MV-4-11 (cell line): ENCODE data around the gene ZNRF2.

Experiments
- DNase-seq: peaks from one replicate; lab custom pipeline; 2025; lab: John Stamatoyannopoulos, UW

ZNRF2 gene

DNA sequence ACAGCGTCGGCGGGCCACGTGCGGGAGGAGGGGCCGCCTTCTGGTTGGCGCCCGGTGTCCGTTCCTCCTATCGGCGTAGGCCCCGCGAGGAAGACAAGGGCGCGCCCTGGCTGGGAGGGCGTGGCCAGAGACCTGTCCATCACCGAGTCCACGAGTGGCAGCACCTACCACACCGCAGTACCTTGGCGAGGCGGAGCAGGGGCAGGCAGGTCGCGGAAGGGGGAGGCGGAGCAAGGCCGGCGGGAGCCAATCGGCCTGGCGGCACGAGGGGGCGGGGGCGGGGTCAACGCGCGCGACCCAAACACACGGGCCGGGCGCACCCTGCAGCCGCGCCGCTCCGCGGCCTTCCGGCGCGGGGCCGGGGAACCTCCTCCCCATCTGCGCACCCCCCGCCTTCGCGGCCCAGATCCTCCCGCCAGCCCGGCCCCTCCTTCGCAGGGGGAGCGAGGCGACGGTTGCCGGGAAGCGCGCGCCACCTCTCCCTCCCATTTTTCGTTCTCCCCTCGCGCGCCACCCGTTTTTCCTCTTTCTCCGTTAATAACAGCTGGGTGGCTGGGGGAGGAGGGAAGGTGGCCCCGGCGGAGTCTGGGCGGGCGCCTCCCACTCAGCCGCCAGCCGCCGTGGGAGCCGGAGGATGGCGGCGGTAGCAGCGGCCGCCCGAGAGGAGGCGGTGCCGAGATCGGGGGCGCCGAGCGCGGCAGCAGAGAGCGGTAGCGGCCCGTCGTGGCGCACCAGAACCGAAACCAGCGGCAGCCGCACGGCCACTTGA is at the start of gene ZNRF2:
Gene ZNRF2, plus strand, starts transcription at position 300 of the 769 bp plus-strand sequence. CDS start 761 bp downstream, outside the sequence.
- peak; percentile 98 for DNase-seq

DNA sequence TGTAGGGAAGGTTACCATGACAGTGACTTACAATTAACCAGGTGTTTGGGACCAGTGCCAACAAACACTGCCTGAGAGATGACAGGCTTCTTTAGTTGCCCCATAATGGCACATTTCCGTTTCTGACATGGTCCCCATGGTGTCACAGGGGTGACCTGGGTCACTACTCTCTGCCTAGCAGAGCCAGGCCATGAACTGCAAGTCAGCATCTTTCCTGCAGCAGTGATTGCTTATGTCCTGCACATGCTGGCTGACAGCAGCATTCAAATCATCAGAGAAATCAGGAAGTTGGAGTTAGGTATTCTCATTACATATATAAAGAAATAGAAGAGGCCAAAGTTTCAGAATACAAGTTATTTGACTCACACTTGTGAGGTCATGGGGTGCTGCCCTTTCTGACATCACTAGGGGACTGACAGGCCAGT is 47.1 kb upstream of the ZNRF2 start:
- DNase-seq: peak; percentile 33

DNA sequence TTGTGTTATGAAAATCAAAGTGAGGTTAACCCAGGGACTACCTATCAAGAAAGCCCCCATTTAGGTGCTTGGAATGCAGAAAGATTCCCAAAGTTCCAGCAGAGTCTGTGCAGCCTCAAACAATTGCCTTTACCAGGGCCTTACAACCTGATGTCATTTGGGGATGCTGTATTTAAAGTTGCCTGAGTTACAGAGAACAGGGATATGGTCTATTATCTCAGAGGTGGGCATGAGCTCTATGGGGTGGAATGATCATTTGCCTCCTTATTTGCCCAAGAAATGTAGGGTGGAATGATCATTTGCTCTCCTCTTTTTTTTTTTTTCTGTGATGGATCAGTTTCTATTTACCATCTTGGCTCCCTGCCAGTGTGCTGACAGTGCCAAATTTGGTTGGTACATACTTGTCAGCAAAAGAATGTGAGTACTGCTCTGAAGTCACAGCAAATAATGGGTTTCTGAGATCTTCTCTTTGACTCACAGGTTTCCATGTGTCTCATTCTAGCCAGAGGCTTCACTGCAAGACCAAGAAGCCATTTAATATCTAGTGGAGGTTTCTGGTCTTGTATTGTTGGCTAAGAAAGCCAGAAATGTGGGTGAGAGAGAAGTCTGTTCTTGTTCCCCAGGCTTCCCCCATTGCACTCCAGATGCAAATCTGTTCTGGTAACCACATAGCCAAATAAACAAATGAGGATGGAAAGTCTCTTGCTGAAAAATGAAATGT is 45.5 kb upstream of the ZNRF2 start:
- DNase-seq: peak; percentile 8

DNA sequence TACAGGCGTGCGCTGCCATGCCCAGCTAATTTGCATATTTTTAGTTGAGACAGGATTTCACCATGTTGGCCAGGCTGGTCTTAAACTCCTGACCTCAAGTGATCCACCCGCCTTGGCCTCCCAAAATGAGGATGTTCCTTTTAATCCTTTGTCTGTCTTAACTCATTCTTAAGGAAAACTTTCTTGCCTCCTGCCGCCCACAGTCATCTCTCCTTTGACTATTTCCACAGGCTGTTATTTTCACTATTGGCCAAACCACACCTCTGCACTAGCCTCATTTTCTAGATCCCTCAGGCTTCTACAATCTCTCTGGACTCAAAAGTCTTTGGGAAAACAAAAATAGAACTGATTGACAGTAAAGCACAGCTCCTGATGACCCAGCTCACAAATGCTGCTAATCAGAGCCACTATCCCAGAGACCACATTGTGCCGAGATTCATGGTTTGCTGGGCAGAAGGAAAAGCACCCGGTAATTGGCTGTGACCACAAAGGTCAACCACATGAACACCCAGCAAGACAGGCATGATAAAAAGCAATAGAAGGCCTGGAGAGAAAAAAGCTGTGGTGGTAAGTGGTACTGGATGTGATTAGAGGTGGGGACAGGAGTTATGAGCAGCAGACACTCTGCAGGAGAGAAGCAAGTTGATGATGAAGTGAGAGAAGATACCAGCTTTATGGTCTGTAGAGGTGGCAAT is 44.1 kb upstream of the ZNRF2 start:
- DNase-seq: peak; percentile 60

DNA sequence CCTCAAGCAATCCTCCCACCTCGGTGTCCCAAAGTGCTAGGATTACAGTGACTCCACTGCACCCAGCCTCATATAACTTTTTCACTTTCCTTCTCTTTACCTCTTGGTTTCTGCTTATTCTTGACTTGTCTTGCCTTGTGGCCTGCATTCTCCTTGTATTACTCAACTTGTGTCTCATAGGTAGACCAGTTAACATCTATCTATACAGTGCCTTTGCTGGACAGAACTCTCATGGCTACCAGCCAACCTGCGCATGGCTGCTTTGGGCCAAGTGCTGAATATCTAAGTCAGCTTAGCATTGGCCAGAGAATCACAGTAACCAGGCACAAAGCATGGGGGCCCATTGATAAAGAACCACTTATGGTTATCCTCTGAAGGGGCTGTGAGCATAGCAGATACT is 42.6 kb upstream of the ZNRF2 start:
- DNase-seq: no peak

DNA sequence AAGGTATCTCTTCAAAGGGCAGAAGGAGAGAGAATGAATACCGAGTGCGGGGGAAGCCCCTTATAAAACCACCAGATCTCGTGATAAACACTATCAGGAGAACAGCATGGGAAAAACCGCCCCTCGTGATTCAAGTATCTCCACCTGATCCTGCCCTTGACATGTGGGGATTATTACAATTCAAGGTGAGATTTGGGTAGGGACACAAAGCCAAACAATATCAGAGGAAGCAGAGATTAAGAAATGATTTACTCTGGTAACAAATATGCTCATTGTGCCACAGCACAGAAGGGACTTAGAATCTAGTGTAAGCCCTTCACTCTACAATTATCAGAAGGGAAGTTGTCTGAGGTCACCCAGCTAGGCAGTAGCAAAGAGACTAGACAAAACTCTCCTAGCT is 40.1 kb upstream of the ZNRF2 start:
- no peak for DNase-seq

DNA sequence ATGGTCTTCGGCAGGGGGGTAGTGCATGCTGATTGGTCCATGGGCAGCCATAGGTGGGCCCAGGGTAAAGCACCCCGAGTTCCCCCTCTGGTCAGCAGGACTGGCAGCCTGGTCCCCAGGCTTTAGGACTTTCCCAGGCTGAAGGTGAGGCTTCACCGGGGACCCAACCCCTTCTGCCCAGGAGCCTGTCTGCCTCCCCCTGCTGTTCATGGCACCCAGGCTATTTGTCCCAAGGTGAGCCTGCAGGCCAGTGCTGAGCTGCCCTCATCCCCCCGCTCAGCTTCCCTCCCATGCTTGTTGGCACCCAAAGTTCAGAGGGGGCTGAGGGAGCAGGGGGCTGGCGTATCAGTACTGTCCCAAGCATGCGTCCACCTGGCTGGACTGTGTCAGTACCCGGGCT is 38.5 kb upstream of the ZNRF2 start:
- DNase-seq: no peak

DNA sequence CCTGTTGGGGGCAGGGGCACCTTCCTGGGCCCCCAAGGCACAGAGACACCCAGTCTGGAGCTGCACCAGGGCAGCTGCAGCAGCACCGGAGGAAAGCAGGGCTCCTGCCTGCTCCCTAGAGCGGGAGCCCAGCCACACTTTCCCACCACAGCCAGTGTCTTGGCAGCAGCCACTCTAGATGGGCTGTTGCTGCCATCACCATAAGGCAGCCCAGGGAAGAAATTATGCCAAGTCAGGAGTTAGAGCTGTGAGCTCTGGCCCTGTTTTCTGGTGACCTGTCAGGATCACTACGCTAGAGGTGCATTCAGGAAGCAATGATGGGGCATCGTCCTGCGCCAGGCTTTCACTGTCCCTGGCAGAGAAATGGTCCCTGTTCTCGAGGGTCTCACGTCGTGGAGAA is 38.0 kb upstream of the ZNRF2 start:
- no peak for DNase-seq

DNA sequence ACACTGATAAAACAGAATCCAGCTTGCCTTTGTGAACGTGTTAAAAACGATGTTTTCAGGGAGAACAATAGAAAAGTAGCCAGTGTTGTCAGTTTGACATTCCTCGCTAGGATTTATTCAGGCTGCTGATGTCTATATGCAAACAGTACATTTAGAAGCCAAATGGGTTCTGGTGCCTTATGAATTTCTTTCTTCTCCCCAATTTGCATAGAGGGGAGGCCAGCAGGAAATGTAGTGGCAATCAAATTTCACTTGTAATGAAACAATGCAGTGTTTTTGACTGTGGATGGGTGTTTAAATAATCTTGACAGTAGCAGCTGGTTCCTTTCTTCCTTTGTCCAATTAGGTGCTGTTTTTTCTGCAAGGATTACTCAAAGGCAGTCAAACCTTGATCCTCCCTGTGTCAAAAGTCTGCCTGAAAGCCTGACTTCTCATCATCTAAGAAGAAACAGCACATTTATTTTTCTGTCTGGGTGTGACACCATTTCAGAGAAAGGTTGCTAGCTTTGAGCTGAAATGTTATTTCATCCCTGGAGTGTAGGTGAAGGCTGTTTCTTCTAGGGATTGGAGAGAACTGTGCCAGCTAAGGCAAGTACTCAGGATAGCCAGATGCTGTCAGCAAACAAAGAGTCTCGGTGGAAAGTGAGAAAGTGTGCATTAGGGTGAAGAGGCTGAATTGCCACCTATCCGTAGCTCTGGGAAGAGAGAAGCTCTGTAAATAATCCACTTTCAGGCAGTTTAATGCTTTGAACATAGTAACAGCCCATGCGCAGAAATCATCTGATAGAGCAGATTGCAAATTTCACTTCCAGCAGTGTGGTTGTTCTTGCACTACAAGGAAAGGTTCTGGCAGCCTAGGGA is 36.6 kb upstream of the ZNRF2 start:
- no peak for DNase-seq

DNA sequence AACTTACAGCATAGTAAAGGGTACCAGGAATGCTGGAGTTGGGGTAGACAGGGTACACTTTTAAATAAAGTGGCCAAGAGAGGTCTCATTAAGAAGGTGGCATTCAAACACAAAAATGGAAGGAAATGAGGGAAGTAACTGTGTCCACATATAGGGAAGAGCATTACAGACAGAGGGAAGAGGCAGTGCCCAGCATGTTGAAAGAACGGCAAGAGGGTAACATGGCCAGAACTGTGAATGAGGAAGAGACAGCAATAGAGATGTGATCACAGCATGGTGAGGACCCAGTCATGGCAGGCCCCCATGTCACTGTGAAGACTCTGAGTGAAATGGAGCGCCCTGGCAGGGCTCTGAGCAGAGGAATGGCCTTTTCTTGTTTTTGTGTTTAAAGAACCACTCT is 35.1 kb upstream of the ZNRF2 start:
- DNase-seq: peak; percentile 12

DNA sequence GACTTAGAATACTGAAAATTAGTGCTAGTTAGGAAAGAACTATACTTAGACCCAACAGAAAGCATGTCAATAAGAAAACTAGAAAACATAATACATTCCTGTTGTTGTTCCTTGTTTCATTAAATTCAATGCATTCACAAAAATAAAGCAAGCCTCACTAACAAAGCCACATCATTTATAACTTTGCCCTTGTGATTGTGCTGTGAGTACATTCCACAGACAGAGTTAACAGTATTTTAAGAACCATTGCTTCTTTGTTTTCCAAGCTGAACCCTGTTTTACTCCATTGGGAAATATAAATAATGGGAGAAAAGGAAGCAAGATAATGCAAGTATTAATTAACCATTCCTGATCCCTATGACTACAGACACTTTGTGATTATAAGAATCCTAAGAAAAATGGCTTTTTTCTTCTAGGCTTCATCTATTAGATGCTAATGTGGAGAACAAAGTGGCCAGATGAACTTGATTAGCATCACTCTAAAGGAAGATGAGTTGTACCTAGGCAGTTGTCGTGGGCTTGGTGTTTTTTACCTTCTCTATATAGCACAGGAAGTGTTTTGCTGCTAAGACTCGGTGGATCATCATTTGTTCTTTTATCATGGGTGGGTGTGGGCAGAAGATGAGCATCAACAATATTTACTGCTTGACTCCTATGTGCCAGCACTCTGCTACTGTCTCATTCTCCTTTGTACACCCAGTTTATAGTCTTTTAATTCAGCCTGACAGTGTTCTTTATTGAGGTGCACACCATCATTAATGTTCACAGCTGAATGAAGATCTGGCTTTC is 34.2 kb upstream of the ZNRF2 start:
- DNase-seq: no peak

DNA sequence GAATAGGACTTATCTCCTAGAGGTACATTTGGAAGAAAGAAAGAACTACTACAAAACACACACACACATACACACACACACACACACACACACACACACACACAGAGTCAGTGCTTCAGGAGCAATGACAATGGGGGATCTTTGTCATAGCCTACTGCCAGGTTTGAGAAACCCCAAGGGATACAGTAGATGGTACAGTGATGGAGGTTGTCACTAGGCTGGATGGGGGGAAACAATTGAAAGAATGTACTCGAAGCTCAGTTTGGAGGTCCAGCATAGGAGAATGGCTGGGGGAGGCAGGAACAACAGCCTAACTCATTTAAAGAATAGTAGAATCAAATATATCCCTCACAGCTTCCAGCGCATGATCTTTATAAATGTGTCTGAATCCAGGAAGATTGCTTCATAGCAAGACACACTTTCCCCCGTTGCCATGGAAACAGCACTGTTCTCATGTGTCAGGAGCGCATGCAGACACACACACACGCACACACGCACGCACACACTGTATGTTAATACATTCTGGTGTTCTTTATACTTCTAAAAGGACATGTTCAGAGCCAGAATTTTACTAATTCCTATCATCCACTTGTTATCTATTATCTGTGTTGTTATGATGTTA is 32.6 kb upstream of the ZNRF2 start:
- DNase-seq: no peak

DNA sequence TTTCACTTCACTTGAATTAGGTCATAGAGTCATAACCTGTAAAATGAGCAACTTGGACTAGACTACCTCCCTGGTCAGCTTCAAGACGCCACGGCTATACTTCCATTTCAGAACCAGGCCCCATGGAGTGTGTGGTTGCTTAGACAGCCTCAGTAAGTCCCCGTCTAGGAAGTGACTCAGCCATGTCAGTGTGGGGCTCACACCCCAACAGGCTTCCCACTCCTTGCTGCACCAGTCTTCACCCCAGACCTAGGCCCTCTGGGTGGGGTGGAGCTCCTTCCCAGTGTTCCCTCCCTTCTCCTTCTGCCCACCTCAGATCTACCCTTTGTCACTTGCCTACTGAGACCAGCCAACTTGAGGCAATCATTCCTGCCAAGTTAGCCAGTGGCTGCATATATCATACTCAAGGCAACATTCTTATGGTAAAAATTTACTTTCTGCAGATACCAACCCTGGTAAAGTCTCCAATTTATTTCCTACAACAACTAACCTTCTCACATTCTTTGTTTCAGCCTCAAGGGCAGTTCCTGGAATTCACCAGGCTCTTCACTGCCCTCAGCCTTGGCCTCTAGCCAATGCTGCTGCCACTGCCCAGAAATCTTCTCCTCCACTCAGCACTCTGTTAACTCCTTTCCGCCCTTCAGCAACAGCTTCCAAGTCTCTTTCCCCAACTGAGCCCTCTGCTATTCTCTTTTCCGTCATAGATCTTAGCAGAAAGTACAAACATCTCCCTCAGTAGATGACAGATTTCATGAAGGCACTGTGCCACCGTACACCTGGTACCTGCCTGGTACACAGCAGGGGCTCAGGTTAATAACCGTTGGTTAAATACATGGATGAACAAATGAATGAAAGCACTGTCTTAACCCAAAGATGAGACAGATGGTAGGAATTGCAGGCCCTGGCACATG is 31.3 kb upstream of the ZNRF2 start:
- DNase-seq: peak; percentile 69

DNA sequence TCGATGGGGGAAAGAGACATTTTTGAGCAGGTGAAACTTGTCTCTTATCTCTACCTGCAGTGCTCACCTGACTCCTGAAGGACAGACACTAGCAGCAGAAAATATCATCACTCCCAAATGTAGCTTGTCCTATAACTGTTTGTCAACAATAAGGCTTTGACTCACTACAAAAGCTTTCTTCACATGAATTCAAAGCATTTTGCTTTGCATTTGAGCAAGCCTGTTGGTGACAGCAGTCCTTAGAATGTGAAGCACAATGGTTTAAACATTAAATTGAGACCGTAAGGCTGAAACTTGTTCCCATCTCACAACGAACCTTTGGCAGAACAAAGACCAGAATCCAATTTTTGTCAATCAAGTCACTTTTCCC is 30.6 kb upstream of the ZNRF2 start:
- DNase-seq: no peak

DNA sequence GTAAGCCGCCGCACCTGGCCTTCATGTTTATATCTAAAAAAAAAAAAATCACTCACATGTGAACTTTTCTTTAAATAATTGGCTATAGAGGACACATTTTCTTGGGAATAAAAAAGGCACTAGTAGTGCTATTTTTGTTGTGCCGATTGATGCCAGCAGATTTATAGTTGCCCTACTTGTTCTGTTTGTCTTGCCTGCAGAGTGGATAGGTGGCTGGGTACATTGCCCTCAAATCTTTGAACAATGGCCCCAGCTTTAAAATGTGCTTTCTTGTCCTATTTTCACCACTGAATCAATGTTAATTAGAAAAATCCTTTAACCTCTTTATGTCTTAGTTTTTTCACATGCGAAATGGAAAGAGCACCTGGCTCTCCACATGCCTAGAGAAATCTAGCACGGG is 30.1 kb upstream of the ZNRF2 start:
- DNase-seq: no peak

DNA sequence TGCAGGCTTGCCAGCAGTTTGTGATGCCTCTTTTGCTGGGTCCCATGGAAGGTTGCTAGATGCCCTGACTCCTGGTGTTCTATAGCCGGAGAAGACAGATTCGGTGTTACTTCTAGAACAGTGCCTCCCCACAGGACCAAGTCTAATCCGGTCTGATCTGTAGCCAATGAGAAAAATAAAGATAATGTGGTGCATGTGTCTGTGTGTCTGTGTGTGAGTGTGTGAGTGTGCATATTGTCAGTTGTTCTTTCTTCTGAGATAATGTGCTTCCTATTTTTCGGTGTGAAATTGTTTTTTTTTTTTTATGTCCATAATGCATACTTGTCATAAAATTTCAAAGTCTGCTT is 29.7 kb upstream of the ZNRF2 start:
- DNase-seq: peak; percentile 10

DNA sequence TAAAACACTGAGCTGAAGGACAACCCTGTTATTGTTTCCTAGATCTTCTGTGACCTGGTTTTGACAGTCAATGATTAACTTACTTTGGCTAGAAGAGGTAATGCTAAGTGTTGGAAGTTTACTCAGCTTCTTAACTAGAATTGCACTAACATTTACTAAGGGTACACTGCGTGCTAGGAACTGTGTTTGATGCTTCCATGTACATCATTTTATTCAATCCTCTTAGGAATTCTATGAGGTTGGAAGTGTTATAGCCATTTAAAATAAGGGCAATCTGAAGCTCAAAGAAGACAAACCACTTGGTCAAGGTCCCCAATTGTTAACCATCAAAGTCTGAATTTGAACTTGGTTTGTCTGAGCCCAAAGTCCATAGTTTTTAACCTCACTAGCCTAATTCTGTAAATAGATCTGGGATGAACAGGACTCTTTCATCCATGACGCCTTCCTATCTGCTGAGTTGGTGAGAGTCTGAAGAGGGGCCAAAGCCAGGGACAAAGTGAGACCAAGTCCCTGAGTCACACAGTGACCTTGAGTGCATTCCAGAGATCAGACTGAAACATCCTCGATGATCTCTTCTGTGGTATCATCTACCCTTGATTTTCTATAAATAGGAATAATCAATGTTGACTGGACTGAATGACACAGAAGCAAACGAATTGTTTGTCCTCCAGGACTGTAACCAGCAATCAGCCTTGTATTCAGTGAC is 29.2 kb upstream of the ZNRF2 start:
- DNase-seq: no peak

DNA sequence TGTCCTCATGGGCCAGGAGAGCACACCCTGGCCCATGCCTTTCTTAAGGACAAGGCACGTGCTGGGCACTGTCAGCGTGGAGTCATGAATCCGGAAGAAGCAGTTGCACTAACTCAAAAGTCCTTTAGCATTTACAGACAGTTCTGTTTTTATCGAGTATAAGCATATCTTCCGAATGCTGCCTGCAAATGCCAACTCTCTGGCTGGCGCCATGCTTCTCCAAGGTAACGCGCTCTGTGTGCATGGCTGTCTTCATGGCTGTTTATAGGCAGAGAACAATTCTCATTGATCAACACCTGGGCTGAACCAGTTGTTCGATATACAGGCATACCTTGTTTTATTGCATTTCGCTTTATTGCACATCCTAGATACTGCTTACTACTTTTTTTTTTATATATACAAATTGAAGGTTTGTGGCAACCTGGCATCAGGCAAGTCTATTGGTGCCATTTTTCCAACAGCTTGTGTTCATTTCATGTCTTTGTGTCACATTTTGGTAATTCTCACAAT is 28.0 kb upstream of the ZNRF2 start:
- no peak for DNase-seq

DNA sequence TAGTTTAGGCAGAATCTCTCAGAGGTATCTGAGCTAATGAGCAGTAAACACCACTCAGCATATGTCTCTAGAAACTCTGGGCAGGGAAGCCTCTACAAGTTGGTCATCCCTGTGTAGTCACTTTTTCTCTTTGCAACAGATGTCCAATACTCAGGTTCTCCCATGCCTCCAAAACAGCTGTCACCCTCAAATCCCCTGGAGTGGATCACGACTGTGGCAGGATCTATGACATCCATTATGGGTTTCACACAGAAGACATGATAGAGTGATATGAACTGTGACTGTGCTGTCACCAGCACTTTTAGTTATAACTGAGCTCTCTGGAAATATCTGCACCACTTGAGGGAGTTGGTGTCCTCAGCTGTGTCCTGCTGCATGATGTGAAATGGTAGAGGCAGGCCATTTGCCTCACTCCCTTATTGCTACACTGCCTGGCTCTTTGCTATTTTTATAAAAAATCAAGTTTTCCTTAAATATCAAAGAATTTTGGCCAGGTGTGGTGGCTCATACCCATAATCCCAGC is 24.1 kb upstream of the ZNRF2 start:
- DNase-seq: no peak
